ENCODE measurements around the gene LHX1.

GRCh38 chr17:36920032-36921005 lies 17.0 kb upstream of the LHX1 start:
- TF ChIP-seq, protein P1, sequence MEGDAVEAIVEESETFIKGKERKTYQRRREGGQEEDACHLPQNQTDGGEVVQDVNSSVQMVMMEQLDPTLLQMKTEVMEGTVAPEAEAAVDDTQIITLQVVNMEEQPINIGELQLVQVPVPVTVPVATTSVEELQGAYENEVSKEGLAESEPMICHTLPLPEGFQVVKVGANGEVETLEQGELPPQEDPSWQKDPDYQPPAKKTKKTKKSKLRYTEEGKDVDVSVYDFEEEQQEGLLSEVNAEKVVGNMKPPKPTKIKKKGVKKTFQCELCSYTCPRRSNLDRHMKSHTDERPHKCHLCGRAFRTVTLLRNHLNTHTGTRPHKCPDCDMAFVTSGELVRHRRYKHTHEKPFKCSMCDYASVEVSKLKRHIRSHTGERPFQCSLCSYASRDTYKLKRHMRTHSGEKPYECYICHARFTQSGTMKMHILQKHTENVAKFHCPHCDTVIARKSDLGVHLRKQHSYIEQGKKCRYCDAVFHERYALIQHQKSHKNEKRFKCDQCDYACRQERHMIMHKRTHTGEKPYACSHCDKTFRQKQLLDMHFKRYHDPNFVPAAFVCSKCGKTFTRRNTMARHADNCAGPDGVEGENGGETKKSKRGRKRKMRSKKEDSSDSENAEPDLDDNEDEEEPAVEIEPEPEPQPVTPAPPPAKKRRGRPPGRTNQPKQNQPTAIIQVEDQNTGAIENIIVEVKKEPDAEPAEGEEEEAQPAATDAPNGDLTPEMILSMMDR (conservative IDR thresholded peaks at IDR 0.05 in 1 of 2, IDR thresholded peaks at IDR 0.05 in 1 of 2; ENCODE audit: low read depth in 1 of 2, low read length in 2 of 2): no peak
- TF ChIP-seq EZH2 (IDR thresholded peaks at IDR 0.05; ENCODE audit: low read length, missing control alignments): no peak

All from fibroblast of lung (primary cell).